ENCODE measurements around the gene ABCG1. TPM values are rescaled to one million over a fixed set of nuclear protein-coding genes. Genes with fewer than 3 reads are reported as not detected.
A peak's percentile ranks its signal among the peaks of the same experiment; 100 is the strongest.

The ABCG1 gene
- total RNA-seq, 1 donor from 2014 or later = 11.1 TPM

- intact Hi-C loops (cut with micrococcal nuclease) = no loop called here
- DNase-seq (no peak), ATAC-seq (no peak)
Measured at GRCh38 chr21:42209801-42210479, 9.0 kb upstream of the ABCG1 start.

DNA sequence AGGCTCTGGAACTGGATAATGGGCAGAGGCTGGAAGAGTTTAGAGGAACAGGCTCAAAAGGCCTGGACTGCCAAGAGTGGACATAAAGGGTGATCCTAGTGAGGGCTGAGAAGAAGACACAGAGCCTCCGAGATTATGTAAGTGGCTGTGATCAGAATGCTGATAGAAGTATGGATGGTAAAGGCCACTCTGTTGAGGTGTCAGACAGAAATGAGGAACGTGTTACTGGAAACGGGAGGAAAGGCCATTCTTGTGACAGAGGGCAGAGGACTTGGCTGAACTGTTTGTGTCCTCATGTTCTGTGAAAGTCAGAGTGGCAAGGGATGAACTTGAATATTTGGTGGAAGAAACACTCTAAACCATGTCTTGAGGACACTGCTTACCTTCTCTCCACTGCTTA is 6.7 kb upstream of the ABCG1 start:
- DNase-seq = no peak
- ATAC-seq = no peak
- intact Hi-C loops (cut with micrococcal nuclease) = no loop called here

- intact Hi-C loops (cut with micrococcal nuclease) = no loop called here
- no peak for ATAC-seq
- no peak for DNase-seq
Measured at GRCh38 chr21:42213082-42213774, 5.7 kb upstream of the ABCG1 start.

DNA sequence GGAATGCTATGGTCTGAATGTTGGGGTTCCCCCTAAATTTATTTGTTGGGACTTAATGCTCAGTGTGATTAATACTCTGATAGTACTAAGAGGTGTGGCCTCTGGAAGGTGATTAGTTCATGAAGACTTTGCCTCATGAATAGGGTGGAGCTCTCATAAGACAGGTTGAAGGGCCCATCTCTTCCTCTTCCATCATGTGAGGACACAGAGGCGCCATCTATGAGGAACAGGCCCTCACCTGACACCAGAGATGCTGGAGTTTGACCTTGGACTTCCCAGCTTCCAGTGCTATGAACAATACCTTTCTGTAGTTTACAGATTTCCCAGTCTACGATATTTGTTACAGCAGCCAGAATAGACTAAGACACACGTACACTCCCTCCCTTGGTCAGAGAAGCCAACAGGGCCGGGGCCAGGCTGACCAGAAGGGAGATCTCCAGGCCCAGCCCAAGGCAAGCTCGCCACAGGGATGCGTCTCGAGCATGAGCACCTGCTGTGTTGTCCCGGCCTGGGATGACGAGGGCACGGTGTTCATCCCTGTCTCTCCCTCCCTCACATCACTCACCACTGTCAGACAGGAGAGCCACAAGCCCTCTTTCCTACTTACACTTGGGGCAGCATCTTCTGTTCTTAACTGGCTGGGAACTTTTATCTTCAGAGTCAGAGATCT is 4.7 kb upstream of the ABCG1 start:
- intact Hi-C loops (cut with micrococcal nuclease) = no loop called here
- DNase-seq (no peak), ATAC-seq (no peak)

GRCh38 chr21:42214921-42215320 is 4.0 kb upstream of the ABCG1 start:
- intact Hi-C loops (cut with micrococcal nuclease) = no loop called here

GRCh38 chr21:42215942-42216725 is 2.8 kb upstream of the ABCG1 start:
- intact Hi-C loops (cut with micrococcal nuclease) = no loop called here

More at GRCh38 chr21:42214921-42215320, 4.0 kb upstream of the ABCG1 start:
- ATAC-seq = no peak
- no peak for DNase-seq

DNA sequence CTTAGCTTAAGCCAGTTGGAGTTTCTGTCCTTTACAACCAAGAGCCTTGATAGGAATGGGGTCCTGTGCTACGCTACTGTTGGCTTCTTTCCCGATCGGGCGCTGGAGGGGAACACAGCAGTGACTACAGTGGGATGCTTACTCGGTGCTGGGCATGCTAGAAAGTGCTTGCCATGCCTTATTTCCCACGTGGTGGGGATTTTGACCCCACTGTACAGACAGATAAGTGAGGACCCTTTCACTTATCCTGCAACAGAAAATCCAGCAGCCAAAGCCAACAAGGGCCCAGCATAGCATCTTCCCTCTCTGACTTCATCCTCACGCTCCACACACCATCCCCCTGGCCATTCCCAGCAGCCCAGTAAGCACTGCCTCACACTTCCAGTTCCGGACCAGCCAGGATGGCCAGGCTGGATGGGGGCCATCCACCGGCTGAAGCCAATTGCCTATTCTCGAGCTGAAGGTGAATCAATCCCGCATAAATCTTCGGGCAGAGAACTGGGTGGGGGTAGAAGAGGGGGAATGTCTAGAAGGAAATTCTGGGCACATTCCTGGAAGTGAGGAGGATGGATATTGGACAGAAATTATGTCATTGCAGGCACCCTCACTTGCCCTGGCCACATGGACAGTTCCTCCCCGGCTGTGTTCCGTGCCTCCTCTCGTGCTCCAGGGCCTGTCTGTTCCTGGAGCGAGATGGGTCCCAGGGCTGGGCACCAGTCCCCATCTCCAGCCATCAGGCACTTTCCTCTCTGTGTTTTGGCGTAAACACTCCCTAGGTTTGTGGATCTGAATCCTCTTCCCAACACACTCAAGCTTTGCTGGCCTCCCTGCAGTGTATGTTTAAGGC is 2.0 kb upstream of the ABCG1 start:
- intact Hi-C loops (cut with micrococcal nuclease) = no loop called here
- DNase-seq = no peak
- no peak for ATAC-seq

More at GRCh38 chr21:42215942-42216725, 2.8 kb upstream of the ABCG1 start:
- ATAC-seq (no peak), DNase-seq (no peak)

- ATAC-seq (peak; percentile 46), DNase-seq (peak; percentile 52)
- intact Hi-C loops (cut with micrococcal nuclease) = no loop called here
Measured at GRCh38 chr21:42219606-42220137, 732 bp downstream of the ABCG1 start.

DNA sequence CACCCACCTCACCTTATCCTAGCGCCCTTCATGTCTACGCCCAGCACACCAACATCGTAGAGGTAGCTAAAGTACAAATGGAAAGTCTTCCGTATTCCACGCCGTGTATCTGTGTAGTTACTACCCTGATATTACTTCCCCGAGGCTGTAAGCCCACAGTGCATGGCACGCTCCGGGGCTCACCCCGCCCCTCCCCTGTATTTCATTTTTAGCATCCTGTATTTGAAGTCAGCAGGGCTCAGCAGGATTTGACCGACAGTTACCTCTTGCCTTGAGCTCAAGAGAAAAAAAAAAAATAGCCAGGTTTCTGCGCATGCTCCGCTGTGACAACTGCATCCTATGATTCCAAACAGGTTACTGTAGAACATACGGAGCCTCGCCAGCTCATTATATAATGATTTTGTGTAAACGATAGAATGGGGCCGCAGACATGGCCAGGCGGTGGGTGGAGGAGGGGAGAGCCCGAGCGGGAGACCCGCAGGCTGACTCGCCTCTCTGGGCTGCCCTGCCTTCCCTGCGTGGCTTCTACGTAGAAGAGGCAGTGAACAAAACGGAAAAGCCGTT is 1.3 kb downstream of the ABCG1 start:
- intact Hi-C loops (cut with micrococcal nuclease) = no loop called here
- ATAC-seq (peak; percentile 75), DNase-seq (peak; percentile 62)

DNA sequence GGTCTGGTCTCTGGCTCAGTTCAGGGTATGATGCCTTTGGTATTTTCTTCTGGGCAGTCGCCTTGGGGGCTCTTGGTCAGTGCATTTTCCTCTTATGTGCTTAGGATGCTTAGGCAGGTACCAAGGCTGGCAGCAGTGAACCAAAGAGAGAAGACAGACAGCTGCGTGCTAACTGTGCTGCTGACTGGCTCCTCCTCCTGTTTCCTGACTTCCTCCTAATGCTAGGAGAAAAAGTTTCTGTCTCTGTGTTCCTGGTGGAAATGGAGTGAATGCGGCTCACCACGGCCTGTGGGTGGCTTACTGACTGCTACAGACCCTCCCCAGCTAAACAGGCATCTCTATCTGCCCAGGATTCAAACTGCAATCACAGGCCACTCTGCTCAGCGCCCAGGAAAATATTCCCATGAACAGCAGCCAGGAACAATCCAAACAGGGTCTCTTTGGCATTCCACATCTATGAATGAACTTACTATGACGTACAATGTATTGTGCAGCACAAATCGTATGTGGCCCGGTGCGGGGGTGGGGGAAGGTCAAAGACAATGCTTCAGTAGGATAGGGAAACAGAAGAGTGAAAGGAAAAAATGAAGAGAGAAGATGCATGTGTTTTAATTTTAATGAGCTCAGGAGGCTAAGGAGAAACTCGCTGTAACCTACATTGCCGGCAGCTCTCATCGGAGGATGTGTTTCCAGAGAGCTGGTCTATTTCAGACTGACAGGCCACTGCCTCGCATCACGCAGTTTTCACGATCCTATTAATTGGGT is 2.8 kb downstream of the ABCG1 start:
- intact Hi-C loops (cut with micrococcal nuclease) = no loop called here
- ATAC-seq = no peak

GRCh38 chr21:42222386-42222785 is 3.4 kb downstream of the ABCG1 start:
- ATAC-seq (no peak), DNase-seq (no peak)
- intact Hi-C loops (cut with micrococcal nuclease) = no loop called here

More for the DNA sequence above, 2.8 kb downstream of the ABCG1 start:
- no peak for DNase-seq

DNA sequence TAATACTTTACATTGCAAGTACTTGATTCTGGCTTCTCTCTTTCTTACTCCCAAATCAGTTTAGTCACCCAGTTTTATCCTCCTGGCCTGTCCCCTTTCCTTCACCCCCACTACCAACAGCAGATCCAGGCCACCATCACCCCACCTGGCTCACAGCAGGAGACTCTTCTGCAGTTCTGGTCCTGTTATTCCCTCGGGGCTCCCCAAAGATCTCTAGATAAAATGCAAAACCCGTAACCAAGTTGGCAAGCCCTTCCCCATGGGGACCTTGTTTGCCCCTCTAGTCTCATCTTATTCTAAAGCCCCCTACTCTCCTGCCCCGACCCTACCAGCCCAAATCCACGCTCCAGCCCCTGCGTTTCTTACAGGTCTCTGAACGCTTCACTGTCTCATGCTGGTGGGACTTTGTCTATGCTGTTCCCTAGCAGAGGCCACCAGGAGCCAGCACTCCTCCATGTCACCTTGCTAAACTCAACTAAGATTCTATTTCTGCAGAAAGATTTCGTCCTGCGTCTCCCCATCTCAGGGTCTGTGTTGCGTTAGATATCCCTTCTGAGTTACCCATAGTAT is 4.0 kb downstream of the ABCG1 start:
- ATAC-seq = no peak
- intact Hi-C loops (cut with micrococcal nuclease) = no loop called here
- no peak for DNase-seq

GRCh38 chr21:42223826-42224575 is 5.1 kb downstream of the ABCG1 start:
- DNase-seq (no peak), ATAC-seq (no peak)
- intact Hi-C loops (cut with micrococcal nuclease) = no loop called here

GRCh38 chr21:42225042-42225441 is 6.1 kb downstream of the ABCG1 start:
- ATAC-seq (no peak), DNase-seq (no peak)
- intact Hi-C loops (cut with micrococcal nuclease) = no loop called here

DNA sequence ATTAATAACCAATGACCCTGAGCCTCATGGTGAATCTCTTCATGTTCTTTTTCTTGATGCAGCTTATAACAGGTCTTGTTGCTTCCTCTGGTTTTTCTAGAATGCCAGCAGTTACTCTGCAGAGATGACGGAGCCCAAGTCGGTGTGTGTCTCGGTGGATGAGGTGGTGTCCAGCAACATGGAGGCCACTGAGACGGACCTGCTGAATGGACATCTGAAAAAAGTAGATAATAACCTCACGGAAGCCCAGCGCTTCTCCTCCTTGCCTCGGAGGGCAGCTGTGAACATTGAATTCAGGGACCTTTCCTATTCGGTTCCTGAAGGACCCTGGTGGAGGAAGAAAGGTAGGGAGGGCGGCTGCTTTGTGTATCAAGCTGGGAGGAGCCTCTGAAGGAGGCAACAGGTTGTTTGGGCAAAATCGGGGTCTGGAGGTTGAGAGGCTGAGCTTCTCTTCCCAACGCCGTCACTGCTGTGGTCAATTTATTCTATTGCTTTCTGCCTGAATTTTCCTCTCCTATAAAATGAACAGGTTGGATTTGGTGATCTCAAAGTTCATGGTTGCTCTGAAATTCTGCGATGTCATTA is 6.7 kb downstream of the ABCG1 start:
- intact Hi-C loops (cut with micrococcal nuclease) = no loop called here
- DNase-seq = no peak

GRCh38 chr21:42226626-42227025 is 7.7 kb downstream of the ABCG1 start:
- ATAC-seq (no peak), DNase-seq (no peak)
- intact Hi-C loops (cut with micrococcal nuclease) = no loop called here

More for the DNA sequence above, 6.7 kb downstream of the ABCG1 start:
- ATAC-seq = no peak
